ENCODE measurements around the gene PDLIM3.
"Not testable (repeated sequence)": the region's sequence is repeated elsewhere in the genome, so short reads cannot be mapped to it uniquely, and the experiment has no call there.

PDLIM3 gene

DNA sequence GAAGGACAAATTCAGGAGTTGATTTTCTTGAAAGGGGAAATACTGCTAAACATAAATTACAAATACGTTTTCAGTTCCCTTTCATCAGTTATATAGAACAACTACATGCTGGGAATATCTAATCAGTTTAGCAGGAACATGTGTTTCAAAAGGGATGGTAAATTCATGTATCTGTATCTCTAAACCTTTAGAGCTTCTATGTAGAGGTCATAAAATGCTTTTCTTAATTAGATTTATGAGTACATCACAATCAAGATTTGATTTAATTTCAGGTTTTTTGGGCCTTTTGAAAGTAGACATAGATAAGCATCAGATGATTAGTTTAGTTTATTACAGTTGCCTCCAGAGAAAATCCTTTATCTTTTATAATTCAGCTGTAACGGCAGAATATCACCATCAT, 12.9 kb downstream of the PDLIM3 start:
- DNase-seq (ENCODE audit: low read depth in 1 of 2, low spot score in 1 of 2), result no peak

DNA sequence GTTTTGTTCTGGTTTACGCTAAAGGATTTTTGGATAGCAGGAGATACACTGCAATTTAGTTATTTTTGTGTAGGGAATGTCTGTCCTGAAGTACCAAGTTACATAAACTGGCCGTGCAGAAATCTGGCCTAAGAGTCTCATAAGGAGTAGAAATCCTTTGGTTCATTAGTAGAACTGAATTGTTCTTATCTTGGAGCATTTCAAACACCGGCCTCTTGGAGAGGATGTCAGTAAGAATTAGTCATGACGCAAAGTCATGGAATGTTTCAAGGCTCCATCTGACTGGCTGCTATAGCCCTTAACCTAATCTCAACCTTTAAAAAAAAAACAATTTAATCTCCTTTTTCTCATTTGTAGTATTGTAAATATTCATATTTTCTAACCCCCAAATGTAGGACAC, 15.2 kb downstream of the PDLIM3 start:
- no peak for DNase-seq (ENCODE audit: low read depth in 1 of 2, low spot score in 1 of 2)

DNA sequence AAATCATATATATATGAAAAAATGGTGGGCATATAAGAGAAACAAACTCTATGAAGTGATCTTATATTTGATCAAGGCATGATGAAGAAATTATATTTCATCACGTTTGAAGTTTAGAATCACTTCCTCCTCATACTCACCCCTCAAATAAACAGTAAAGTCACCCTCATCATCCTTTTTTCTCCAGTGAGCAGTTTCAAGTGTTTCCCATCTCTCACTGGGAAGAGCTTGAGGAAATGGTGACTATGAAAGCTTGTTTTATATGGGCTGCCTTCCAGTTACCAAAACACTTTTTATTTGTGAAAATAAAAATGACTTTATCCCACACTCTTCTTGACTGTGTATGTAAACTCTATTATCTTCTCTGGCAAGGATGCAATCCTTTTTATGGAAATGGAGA, 16.8 kb downstream of the PDLIM3 start:
- no peak for DNase-seq (ENCODE audit: low read depth in 1 of 2, low spot score in 1 of 2)

DNA sequence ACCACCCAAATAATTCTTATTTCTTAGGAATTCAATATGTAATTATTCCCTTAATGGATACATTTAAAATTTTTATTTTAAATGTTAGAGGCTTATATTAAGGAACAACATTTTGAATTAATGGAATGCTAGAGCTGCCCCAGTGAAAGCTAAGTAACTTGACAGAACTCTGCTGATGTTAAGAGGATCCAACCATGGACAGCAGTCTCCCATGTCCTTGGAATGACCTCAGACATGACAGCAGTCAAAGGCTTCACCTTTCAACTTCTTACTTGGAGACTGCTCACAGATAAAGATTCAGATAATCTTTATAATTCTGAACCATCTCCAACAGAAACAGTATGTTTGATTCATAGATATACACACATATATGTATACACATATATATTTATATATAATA, 17.2 kb downstream of the PDLIM3 start:
- DNase-seq (ENCODE audit: low read depth in 1 of 2, low spot score in 1 of 2), result no peak

DNA sequence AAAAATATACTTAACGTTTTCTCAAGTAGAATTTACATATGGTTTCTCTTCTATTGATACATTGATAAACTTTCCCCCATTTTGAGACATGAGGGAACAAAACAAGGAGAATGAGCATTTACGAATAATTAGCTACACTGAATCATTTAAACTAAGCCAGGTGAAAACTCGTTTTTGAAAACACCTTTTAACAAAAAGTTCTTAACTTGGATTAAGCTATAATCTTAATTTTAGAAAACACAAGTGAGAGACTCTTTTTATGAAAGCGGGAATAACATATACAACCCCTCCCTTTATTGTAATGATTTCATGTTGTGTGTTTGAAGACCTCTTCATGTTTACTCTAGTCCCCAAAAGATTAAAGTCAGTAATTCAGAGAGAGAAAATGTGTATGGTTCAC, 20.1 kb downstream of the PDLIM3 start:
- DNase-seq (ENCODE audit: low read depth in 1 of 2, low spot score in 1 of 2), result no peak

DNA sequence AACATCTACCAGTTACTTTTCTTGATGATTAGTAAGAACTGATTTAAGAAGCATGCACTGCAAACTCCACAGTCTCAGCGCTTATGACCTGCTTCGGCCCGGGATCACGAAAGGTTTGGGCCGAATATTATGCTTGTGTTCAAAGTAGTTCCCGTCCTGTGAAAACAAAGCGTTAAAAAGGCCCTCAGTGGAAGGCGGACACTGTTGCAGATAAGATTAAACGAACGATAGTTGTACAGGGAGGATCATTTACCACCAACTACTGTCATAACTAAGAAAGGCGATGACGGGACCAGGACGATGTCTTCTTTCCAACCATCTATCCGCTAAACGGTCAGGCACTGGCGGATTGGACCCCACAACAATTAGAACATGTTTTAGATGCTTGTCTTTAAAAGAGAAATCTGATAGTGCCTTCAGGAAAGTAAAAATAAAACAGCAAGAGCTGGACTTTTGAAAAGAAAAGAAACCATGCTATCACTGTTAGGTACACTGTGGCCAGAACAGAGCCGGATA, 21.1 kb downstream of the PDLIM3 start:
- DNase-seq (ENCODE audit: low read depth in 1 of 2, low spot score in 1 of 2), result no peak

DNA sequence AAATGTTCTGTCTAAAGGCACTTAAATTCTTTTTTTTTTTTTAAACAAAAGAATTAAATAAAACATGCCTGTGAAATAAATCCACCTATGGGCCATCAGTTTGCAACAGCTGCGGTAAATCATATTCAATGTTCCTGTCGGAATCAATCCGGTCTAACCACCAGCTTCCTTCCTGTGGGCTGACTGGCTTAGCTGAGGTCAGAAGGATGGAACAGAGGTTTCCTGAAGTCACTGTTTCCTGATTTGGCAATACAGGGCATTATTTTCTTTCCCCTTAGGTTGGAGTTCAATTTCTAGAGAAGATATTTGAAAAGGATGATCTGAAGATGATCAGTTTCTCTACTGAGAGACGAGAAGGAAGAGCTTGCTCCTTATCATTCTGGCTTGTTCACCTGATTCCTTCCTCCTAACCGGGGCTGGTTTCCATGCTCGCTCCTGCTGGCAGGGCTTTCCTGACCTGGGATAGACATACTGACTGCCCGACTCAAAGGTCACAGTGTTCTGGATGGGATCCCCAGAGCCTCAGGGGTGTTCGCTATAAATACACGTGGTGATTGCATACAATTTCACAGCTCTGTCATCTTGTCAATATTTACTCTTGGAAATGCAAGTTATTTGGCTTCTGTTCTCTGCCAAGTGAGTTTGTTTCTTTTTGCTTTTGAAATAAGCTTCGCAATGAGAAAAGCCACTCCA, 21.7 kb downstream of the PDLIM3 start:
- no peak for DNase-seq (ENCODE audit: low read depth in 1 of 2, low spot score in 1 of 2)

DNA sequence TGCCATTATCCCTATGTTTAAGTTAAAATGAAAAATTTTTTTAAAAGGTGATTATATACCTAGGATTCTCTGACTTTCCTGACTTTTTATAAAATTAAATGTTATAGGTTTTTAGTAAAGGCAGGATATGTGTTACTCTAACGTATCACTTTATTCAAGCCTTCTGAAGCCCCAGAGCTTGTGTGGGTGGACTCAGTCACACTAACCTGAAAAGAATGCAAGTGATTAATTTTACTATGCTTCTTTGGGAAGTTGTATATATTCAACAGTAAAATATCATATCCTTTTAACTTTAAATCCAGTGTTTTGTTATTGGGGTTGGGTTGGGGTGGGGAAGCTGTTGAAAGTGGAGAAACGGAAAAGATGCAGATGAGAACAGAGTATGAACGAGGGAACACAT, 22.8 kb downstream of the PDLIM3 start:
- DNase-seq (ENCODE audit: low read depth in 1 of 2, low spot score in 1 of 2), result no peak

DNA sequence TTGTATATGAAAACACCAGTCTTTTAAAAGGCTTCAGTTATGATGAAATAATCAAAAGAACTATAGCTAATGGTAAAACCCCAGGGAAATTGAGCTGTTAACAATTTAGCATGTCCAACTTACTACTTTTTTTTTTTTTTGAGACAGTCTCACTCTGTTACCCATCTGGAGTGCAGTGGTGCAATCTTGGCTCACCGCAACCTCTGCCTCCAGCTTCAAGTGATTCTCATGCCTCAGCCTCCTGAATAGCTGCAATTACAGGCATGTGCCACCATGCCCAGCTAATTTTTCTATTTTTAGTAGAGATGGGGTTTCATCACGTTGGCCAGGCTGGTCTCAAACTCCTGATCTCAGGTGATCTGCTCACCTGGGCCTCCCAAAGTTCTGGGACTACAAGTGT, 24.1 kb downstream of the PDLIM3 start:
- DNase-seq (ENCODE audit: low read depth in 1 of 2, low spot score in 1 of 2), result not testable (repeated sequence)

DNA sequence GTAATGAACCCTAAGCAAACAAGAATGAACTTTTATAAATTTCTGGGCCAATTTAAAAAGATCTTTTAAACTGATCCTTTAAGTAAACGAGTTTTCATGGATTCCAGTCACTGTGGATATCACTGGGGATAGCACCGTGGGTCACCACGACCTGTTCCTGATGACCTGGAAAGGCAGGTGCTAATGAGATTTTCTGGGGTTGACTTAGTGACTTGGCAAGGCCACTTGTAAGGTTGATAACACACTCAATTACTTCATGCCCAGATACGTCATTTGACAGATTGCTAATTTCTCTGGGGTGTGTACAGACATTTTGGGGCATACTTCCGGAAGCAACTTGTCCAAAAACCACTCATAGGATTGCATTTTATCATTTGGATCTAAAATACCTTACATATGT, 24.5 kb downstream of the PDLIM3 start:
- no peak for DNase-seq (ENCODE audit: low read depth in 1 of 2, low spot score in 1 of 2)

DNA sequence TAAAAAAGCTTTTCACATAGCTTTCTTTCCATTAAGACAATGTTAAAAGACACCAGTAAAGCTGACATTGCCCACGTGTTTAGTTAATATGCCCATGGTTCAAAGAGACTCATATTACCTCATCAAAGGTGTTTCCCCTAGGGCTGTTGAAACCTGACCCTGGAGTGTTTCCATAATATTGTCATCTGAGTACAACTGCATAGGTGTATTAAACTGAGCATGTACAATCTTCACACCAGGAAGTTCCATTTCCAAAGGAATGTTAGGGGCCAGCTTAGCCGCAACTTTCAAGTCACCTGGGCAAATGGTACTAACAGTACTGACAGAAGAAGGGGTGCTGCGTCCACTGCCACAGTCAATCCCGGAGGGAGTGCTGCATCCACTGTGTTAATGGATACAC, 27.1 kb downstream of the PDLIM3 start:
- no peak for DNase-seq (ENCODE audit: low read depth in 1 of 2, low spot score in 1 of 2)

DNA sequence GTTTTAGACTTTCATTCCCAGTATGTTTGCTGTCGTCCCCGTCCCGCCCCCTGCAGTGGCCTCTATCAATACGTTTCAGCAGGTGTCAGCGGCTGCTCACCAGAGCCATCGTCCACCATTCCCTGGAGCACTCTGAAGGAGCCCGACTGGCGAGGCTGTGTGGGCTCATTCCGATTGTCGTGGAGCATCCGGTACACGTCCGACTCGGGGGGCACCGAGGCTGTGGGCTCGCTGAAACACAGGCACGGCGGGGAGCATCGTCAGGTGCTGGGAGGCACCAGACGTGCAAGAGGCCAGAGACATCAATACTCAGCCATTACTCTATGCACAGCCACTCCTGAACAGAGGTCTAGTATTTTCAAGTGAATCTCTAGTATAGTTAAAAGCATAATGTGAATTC, 28.9 kb downstream of the PDLIM3 start:
- no peak for DNase-seq (ENCODE audit: low read depth in 1 of 2, low spot score in 1 of 2)

DNA sequence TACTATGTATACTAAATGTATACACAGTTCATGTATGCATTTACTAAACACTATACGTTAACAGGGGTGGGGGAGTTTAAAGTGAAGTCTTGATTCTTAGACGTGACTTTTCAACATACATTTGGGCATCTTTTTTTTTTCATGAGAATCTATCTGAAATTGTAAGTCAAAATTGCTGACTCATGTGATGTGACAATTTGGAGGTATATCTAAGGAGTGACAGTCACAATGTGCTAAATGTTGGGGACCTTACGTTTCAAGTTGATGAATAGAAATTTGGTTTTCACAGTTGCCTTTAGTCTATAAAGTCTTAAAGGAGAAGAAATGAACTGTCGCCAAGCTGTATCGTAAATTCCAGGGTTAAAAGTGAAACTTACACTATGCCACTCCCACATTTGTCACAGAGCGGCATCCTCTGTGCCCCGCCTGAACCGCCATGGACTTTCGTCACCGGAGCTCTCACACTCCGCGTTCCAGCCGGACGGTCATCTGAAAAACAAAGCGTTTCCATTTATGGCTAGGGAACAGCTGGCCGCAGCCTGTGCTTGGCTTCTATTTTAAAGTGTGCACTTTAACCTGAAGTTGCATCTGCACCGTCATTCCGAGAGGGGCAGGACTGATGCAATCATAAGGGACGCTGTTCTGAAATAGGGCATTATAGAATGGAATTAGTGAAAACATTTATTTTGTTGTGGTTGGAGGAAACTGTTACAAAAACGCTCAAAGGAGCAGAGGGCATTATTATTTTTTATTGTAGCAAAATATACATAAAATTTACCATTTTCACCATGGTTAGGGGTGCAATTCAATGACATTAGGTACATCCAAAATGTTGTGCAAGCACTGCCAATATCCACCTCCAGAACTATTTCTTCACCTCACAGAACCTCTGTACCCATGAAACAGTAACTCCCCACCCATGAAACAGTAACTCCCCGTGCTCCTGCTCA, 30.9 kb downstream of the PDLIM3 start:
- DNase-seq (ENCODE audit: low read depth in 1 of 2, low spot score in 1 of 2), result no peak

DNA sequence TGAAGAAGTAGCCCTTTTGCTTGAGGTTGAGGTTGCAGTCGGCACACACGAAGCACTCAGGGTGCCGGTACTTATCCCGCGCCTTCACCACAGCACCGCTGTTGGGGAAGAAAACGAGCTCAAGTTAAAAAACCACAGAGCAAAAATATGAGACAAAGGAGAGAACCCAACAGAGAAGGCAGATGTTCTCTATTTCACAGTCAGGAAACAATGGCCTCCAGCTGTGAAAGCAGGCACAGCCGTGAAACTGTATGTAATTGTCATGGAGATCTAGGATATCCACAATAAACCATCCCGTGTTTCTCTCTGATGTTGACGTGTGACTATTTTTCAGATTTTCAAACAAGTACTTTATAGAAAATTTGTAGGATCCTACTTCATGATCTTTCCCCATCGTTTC, 32.9 kb downstream of the PDLIM3 start:
- no peak for DNase-seq (ENCODE audit: low read depth in 1 of 2, low spot score in 1 of 2)

DNA sequence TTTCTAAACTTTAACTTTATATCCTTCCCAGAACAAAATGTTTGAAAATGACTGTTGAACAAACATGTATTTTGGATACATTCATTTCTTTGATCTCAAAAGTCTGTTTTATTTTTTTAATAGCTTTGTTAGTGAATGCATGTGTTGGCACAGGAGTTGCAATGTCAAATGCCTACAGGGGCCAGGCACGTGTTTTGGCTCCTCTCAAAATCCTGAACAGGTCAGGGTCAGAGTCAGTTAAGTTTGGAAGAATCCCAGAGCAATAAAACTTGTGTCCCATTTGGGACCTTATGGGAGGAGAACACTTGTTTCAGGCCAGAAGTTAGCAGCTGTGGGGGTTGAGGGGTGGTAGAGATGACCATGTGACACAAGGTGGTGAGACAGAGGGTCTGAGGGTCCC, 34.7 kb downstream of the PDLIM3 start:
- no peak for DNase-seq (ENCODE audit: low read depth in 1 of 2, low spot score in 1 of 2)

DNA sequence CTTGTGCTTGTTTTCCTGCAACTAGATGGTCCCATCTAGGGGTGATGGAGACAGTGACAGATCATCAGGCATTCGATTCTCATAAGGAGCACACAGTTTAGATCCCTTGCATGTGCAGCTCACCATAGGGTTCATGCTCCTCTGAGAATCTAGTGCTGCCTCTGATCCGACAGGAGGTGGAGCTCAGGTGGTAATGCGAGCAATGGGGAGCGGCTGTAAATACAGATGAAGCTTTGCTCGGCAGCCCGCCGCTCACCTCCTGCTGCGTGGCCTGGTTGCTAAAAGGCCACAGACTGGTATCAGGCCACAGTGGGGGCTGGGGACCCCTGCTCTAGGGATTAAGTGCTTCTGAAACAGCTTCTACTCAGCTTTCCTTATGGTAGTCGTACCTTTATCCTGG, 35.3 kb downstream of the PDLIM3 start:
- DNase-seq (ENCODE audit: low read depth in 1 of 2, low spot score in 1 of 2), result no peak

DNA sequence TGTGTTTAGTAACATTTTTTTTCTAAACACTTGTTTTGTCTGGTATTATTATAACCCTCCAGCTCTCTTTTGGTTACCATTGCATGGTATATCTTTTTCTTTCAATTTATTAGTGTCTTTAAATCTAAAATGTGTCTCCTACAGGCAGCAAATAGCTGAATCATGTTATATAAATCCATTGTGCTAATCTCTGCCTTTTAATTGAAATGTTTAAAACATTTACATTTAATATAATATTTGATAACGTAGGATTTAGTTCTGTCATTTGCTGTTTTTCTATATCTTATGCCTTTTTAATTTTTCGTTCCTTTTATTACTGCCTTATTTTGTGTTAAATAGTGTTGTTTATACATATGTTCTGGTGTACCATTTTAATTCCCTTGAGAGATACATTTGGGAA, 46.7 kb downstream of the PDLIM3 start:
- no peak for DNase-seq (ENCODE audit: low read depth in 1 of 2, low spot score in 1 of 2)

DNA sequence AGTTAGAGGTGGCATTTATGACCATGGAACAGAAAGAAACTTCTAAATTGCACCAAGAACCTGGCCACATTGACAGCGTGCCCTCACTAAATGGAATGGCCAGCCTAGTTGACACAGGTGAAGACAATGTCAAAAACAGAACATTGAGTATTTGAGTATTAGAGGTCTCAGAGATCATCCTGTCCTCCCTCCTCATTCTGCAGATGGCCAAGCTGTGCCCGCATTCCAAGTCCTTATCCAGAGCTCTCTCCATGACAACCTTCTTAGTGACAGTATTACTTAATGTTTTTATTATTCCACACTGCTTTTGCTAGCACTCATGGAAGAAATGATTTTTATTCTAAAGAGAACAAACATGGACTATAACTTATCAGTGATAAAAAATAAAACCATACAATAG, 53.9 kb downstream of the PDLIM3 start:
- DNase-seq (ENCODE audit: low read depth in 1 of 2, low spot score in 1 of 2), result no peak

DNA sequence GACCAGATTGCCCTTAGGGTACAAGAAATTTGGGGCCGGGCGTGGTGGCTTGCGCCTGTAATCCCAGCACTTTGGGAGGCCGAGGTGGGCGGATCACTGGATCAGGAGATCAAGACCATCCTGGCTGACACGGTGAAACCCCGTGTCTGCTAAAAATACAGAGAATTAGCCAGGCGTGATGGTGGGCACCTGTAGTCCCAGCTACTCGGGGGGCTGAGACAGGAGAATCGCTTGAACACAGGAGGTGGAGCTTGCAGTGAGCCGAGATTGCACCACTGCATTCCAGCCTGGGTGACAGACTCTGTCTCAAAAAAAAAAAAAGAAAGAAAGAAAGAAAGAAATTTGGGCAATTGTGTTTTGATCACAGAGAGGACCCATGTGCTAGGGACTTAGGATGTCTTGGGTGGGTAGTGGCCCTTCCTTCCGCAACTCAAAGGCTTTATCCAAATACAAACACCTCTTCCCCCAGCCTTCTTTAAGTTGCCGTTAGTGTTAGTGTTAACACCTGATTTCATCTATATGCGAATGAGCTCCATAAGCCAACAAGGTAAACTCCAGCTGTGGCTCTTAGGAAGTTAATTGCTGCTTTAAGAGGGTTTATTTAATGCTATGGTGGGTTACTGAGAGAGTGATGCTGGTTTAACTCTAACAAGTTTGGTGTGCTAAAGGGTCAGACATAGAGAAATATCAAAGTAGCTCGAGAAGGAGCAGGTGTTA, 55.1 kb downstream of the PDLIM3 start:
- DNase-seq (ENCODE audit: low read depth in 1 of 2, low spot score in 1 of 2), result no peak

DNA sequence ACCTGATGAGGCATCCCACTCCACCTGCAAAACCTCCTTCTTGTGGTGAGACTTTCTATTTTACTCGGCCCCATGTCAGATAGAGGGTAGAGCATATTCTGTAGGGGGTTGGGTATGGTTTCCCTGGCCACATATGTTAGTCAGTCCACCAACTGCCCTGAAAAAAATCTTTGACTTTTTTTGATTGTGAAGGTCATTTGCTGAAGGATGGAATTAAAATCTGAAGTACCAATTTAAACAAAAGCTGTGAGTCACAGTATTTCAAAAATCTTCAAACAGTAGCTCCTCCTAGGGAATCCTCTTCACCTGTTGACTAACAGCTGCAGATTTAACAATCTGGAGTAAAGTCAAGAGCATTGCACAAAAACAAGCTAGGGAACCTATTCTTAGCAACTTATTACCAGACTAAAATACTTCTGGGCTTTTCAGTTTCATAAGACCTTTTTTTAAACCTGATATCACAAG, 55.8 kb downstream of the PDLIM3 start:
- no peak for DNase-seq (ENCODE audit: low read depth in 1 of 2, low spot score in 1 of 2)

DNA sequence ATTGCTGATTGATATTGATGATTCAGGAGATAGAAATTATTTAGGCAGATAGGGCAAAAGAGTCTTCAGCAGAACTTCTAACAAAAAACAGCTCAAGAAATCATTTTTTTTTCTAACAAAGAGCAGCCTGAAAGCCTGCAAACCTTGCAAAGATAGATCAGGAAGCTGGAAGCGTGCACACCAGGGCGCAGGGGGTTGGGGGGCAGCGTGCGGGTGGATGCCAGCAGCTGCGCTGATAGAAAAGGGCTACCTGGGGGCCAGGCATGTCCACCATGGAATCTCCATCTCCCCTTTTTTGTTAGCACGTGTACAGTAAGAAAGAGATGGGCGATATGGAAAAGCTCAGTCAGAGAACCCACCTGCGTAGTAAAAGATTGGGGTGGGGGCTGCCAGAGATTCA, 62.1 kb downstream of the PDLIM3 start:
- no peak for DNase-seq (ENCODE audit: low read depth in 1 of 2, low spot score in 1 of 2)

DNA sequence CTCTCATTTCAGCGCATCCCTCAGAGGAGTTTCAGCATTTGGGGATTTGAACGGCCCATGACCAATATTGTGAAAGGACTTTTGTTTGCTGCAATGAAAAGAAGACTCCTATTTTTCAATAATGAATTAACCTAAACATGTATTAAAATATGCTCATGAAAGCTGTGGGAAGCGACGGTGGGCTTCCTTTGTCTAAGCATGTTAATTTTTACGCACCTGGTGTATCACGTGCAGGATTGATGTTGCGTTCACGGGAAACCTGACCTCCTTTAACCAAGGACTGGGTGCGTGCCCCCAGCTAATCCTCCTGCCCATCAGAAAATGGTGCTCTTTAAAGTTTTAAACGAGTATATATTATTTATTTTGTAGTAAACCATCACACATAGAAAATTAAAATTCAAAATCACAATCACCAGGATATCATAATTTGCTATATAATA, 63.2 kb downstream of the PDLIM3 start:
- no peak for DNase-seq (ENCODE audit: low read depth in 1 of 2, low spot score in 1 of 2)
